HG02759 (cell line): Measurements from ENCODE around the gene SNRNP35.
"Not testable (repeated sequence)": the region's sequence is repeated elsewhere in the genome, so short reads cannot be mapped to it uniquely, and the experiment has no call there.

ENCODE experiments used
- ATAC-seq: cut with Tn5 transposase; IDR thresholded peaks from one replicate; pipeline ENCODE4 v1.9.1; 2021; ENCODE audit warnings: mild to moderate bottlenecking, moderate library complexity; ENCODE audit not compliant: unreplicated experiment

SNRNP35 gene

DNA sequence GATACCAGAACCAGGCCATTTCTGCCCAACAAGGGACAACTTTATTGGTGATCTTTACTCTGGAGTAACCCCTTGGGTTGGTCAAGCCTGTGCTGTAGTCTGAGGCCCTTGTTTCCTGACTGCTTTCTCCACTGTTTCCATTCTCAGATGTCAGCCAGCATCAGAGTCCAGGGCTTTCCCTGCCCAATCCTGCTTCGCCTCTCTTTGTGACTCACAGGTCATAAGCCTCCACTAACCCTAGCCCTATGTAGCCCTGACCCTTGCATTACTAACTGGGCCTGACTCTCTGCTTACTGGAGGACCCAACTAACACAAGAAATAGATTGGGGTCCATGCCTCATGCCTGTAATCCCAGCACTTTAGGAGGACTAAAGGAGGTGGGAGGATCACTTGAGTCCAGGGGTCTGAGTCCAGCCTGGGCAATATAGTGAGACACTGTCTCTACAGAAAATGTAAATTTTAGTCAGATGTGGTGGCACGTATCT lies 8.6 kb upstream of the SNRNP35 start:
- ATAC-seq, result no peak

DNA sequence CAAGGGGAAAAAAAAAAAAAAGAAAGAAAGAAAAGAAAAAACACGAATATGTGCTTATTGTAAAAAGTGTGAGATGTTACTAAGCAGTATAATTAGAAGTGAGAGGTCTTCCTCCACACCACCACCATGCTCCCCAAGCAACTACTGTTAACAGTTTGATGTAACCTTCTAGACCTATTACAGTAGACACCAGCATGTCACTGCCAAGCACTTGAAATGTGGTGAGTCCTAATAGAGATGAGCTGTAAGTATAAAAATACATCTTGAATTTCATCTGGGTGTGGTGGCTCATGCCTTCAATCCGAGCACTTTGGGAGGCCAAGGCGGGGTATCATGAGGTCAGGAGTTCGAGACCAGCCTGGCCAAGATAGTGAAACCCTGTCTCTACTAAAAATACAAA lies 8.1 kb upstream of the SNRNP35 start:
- no peak for ATAC-seq

DNA sequence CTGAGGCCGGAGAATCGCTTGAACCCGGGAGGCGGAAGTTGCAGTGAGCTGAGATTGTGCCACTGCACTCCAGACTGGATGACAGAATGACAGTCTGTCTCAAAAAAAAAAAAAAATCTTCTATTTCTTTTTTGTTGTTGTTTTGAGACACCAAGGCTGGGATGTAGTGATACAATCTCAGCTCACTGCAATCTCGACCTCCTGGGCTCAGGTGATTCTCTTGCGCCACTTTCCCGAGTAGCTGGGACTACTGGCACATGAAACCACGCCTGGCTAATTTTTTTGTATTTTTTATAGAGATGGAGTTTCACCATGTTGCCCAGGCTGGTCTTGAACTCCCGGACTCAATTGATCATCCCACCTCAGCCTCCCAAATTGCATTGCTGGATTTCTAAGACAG lies 7.3 kb upstream of the SNRNP35 start:
- no peak for ATAC-seq

DNA sequence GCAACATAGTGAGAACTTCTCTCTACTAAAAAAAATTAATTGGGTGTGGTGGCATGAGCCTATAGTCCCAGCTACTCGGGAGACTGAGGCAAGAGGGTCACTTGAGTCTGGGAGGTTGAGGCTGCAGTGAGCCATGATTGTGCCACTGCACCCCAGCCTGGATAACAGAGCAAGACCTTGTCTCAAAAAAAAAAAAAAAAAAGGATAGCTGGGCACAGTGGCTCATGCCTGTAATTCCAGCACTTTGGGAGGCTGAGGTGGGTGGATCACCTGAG lies 5.7 kb upstream of the SNRNP35 start:
- ATAC-seq, result not testable (repeated sequence)

DNA sequence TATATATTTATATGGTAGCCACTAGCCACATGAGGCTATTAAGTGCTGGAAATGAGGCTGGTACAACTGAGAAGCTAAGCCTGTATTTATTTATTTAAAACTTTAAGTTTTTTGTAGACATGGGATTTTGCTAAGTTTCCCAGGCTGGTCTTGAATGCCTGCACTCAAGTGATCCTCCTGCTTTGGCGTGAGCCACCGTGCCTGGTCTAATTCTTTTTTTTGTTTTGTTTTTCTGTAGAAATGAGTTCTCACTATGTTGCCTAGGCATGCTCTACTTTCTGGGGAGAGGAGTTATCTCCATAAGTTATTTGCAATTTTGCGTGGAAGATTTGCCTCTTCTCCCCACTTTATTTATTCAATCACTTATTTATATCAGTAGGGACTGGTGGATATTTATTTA lies 4.8 kb upstream of the SNRNP35 start:
- no peak for ATAC-seq

DNA sequence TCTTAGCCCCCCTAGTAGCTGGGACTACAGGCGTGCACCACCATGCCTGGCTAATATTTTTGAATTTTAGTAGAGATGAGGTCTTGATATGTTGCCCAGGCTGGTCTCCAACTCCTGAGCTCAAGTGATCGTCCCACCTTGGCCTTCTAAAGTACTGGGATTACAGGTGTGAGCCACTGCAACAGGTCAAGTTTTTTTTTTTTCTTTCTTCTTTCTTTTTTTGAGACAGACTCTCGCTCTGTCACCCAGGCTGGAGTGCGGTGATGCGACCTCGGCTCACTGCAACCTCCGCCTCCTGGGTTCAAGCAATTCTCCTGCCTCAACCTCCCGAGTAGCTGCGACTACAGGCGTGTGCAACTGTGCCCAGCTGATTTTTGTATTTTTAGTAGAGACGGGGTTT lies 5.2 kb downstream of the SNRNP35 start:
- not testable (repeated sequence) for ATAC-seq

DNA sequence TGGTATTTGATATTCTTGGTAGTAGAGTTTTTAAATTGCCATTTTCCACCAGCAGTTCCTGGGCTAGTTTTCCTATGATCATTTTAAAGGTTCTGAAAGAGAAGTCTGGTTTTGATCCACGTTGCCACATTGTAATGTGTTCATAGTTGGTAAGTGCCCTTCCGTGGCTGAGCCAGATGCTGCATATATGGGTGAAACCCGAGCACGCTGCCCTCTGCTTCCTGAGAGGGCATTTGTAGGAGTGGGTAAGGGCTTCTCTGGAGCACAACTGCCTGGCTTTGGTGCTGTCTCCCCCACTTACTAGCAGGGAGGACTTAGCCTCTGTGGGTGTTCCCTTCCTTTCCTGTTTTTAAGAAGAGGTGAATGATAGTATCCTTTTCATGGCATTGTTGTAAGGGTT lies 7.1 kb downstream of the SNRNP35 start:
- ATAC-seq, result no peak

DNA sequence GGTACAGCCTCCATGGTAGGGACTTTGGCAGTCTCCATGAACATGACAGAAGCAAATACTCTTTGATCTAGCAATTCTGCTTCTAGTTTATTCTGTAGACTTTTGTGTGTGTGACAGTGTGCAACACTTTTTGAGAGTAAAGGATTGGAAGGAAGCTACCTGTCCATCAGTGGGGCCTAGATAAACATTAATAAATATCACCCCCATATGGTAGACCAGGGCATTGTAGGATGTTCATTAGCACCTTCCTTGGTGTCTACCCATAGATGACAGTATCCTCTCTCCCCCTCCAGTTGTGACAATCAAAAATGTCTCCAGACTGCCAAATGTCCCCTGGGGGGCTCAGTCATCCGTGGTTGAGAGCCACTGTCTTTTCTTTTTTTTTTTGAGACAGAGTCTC lies 10.8 kb downstream of the SNRNP35 start:
- peak; percentile 63 for ATAC-seq

DNA sequence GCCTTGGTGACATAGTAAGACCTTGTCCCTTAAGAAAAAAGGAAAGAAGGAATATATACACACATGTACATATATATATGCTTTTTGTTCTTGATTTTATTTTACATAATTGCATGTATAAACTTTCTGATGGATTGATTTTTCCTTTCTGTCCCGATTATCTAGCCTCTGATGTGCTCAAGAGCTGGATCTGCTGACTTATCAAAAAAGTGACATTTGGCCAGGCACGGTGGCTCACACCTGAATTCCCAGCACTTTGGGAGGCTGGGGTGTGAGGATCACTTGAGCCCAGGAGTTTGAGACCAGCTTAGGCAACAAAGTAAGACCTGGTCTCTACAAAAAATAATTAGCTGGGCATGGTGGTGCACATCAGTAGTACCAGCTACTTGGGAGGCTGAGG lies 12.0 kb downstream of the SNRNP35 start:
- no peak for ATAC-seq

DNA sequence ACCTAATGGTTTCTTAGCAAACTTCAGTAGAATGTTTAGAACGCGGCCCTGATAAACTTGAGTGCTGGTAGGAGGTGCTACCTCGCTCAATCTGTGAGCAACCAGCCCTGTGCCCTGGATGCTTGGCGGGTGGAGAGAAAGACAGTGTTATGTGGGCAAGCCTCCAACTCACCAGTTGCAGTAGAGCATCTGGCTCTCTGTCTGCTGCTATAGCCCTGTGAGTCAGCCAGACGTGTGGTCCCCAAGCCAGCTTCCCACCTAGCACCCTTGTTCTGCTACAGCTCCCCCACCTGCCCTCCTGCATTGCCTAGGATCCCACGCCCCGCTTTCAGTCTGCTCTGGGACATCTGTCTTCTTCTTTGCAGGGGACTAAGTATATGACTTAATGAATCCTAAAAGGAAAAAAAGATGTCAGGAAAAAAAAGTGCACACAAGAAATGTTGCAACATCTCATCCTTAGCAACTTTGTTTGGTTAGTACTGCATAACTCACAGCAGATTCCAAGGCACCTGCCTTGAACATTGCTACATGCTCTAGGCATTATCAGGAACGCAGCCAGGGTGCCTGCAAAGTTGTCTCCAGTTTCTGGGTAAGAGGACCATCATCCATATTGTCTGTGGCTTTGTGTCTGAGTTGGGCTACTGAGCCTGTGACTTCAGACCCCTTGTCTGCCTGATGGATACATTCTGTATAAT lies 13.6 kb downstream of the SNRNP35 start:
- ATAC-seq, result no peak

DNA sequence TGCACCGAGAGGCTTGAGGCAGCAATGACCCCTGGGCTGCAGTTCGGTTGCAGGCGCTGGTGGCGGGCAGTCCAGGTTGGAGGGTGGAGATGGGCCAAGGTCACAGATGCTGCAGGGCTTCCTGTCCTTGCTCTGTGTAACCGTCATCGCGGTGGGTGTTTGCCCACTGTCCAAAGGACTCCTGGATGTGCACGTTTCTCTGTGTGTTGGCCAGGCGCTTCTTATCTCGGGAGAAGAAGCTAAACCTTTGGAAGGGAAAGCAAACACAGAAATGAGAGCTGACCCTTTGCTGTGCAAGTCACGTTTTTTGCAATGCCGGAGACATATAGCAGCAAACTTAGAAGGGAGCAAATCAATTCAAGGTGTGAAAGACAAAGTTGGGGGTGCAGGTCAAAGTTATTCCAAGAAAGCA lies 14.5 kb downstream of the SNRNP35 start:
- no peak for ATAC-seq

DNA sequence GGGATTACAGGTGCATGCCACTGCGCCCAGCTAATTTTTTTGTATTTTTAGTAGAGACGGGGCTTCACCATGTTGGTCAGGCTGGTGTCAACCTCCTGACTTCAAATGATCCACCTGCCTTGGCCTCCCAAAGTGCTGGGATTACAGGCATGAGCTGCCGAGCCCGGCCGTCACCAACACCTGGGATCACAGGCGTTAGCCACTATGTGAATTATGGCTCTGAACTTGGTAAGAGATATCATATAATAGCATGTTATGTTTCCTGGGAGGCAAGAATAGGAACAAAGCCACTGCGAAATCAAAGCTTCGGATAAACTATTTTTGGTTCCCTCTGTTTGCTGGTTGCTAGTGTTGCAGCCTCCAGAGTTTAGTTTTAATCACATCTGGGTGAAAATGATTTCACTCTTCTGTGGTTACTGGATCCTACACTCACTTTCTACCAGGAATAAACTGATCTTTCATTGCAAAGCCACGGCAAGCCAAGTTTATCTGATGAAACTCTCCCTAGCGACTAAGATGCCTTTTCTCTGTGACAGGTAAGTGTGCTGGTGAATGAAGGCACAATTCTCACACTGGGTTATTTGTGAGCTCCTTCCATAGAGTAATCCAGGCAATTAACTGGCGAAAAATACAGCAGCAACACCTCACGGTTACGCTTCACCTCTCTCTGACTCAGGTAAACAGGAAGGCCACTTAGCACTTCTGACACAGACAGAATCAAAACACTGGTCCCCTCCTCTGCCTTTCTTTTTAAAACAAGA lies 16.7 kb downstream of the SNRNP35 start:
- ATAC-seq, result no peak

DNA sequence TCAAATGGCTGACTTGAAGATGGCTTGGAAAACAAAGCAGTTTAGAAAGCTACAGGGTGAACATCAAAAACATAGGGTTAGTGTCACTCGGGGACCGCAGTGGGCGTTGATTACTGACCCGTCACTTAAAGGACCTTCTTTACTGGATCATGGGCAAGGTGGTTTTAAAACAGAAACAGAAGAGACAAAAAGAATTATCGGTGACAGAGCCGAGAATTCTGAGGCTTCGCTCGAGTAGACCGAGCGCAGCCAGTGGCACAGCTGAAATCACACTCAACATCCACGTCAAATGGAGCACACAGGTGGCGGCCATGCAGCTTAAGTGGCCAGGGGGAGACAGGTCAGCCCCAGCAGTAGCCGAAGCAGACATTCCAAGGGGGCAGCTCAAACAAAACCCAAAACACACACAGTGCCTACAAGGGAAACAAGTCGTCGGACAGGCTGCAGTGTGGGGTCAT lies 17.3 kb downstream of the SNRNP35 start:
- no peak for ATAC-seq

DNA sequence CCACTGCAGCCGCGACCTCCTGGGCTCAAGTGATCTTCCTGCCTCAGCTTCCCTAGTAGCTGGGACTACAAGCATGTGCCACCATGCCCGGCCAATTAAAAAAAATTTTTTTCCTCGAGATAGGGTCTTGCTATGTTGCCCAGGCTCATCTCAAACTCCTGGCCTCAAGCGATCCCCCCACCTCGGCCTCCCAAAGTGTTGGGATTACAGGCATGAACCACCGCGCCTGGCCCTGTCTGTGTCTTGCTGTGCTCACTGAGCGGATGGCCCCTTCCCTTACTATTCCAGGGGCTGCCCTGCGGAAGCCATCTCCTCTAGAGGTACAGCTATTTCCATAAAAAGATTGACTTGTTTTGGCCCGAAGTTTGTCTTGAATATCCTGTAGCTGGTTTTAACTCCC lies 20.1 kb downstream of the SNRNP35 start:
- no peak for ATAC-seq

DNA sequence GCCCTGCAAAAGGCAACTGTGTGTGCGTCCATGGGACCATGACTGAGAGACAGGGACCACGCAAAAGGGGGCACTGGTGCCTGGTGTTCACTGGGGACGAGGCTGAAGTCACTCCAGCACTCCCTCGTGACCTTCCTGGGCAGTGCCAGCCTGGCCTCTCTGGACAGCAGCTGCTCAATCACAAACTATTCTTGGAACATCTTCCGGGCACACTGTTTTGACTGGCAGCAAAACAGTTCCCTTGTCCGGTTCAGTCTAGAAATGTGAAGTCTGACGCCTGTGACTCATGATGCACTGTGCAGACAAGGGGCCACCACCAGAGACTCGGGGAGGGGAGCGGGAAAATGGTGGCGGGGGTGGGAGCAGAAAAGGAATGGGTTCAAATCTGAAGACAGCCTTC lies 20.8 kb downstream of the SNRNP35 start:
- no peak for ATAC-seq

DNA sequence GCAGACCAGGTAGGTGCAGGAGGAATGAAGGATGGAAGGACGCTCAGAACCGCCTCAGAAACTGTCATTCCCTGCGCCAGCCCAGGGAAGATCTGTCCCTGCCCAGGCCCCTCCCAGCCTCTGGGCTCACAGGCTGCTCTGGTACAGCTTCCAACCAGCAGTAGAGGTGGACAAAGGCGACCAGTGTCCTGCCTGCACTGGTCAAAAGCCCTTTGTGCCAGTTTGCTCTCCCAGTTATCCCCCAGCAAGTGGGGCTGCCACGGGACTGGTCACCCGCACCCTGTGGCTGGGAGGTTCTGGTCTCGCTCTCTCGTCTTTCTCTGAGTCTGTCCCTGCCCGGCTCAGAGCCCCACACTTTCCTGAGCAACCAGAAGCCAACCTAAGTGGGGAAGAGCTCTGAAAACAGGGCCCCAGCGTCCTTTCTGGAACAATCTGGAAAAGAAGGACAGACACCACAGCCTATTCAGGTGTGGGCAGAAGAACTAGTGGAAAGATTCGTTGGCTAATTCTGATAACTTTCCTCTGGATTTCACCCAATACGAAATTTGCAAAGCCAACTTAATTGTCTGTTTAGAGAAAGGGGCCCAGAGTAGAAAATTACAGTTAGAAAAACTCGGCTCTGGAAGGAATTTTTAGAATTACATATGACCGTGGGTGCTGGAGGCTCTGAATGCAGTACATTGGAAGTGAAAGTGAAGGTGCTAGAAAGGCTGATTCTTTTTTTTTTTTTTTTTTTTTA lies 21.7 kb downstream of the SNRNP35 start:
- no peak for ATAC-seq

DNA sequence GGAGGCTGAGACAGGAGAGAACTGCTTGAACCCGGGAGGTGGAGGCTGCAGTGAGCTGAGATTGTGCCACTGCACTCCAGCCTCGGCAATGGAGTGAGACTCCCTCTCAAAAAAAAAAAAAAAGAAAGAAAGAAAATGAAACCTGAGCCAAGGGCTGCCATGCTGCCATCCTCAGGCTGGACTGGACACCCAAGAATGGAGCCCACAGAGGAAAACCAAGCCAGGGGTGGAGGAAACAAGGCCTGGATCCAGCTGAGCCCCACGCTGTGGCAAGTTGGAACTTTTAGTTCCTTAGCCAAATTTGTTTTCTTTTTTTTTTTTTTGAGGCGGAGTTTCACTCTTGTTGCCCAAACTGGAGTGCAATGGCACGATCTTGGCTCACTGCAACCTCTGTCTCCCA lies 23.3 kb downstream of the SNRNP35 start:
- not testable (repeated sequence) for ATAC-seq

DNA sequence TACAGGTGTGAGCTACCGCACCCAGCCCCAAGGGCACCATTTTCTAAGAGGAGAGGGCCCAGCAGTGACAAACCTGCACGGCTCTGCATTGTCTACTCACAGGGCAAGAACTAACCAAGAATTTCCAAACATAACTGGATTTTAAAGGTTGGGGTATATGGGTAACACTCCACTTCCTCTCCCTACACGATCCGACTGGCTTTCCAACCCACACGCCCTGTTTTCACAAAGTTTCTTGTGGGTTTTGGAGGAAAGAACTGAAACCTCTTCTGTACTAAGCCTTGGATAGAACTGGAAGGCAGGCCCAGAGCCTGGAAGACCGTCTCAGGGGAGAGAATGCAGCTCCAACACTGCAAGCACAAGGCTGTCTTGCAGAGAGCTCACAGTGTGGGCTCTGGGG lies 24.9 kb downstream of the SNRNP35 start:
- ATAC-seq, result no peak

DNA sequence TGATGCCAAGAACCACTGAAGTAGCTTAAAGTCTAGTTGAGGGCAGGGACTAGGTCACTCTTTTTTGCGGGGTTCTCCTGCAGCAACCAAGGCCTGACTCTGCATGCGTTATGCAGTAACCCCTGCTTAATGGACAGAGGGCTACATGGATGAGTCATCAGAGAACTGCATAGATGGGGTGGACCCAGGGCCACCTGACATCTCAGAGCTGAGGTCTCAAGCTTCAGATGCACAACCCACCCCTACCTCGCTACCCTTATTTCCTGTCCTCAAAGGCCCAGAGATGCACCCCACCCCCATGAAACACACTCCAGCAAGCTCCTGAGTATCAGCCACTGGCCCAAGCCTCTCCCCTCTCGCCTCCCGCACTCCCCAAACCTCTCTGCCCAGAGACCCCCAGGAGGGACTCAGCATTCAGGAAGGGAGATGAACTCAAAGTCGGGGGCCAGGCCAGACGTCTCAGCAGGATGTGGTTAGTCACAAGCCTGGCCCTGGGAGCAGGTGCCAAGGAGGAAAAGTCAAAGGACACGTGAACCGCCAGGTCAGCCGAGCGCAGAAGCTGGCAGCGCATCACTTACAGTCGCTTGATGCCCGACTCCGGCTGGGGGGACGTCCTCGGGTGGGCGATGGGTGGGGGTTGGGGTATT lies 25.8 kb downstream of the SNRNP35 start:
- ATAC-seq, result no peak

DNA sequence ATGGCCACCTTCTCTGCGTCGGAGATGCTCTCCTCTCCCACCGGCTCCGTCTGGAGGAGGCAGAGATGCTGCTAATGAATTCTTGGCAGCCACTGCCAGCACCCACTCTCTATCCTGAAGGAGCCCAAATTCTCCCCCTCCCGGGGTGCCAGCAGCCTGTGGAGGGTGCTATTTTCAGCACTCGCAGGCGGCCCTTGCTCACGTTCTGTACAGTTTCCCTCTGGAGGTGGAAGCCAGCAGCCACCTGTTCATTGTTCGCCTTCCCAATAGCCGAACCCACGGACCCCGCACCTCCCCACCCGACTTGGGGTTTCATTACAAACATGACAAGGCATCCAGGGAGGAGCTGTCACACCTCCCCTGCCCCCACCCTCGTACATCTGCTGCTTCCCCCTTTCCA lies 27.8 kb downstream of the SNRNP35 start:
- no peak for ATAC-seq

DNA sequence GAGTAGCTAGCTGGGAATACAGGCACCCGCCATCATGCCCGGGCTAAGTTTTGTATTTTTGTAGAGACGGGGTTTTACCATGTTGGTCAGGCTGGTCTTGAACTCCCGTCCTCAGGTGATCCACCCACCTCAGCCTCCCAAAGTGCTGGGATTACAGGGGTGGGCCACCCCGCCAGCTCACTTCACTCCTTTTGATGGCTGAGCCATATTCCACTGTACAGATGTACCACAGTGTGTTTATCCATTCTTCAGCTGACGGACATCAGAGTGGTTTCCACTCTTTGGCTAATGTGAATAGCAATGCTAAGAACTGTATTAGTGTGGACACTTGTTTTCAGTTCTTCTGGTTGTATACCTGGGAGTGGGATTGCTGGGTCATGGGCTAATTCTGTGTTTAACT lies 29.5 kb downstream of the SNRNP35 start:
- ATAC-seq, result no peak
